ENCODE data around the gene KIAA1958. TPM values are rescaled to one million over a fixed set of nuclear protein-coding genes. Genes with fewer than 3 reads are reported as not detected.

The KIAA1958 gene
- total and polyA plus RNA-seq, 2 of the 8 experiments (the other 6 are each of a cell fraction or from before 2014, with no cell fraction given) = 11.4 to 43.8 TPM

GRCh38 chr9:112605963-112606699 lies 119.5 kb downstream of the KIAA1958 start:
- no peak overlapping the region for H3K23ac ChIP-seq (ENCODE audit: insufficient read length)
- no peak overlapping the region for H2BK120ac ChIP-seq (replicated peaks; ENCODE audit: low read depth, low read length)
- no peak overlapping the region for H3K4me2 ChIP-seq (ENCODE audit: insufficient read depth in 1 of 2, low read depth in 2 of 2, low read length in 2 of 2)
- H3K4ac ChIP-seq (replicated peaks; ENCODE audit: insufficient read length, low read depth, low read length) = no peak overlapping the region
- H2BK12ac ChIP-seq (ENCODE audit: low read depth, low read length) = no peak overlapping the region
- no peak overlapping the region for H3K56ac ChIP-seq (replicated peaks; ENCODE audit: insufficient read length, low read depth, low read length)
- H3K18ac ChIP-seq (ENCODE audit: extremely low read depth, low read length) = no peak overlapping the region
- no peaks in the 10 kb centered on the region for H3K23me2 ChIP-seq (ENCODE audit: low read depth, low read length)
- H3K4me3 ChIP-seq (ENCODE audit: extremely low read depth in 1 of 4, insufficient read depth in 2 of 4, low read depth in 3 of 4, low read length in 4 of 4) = no peak overlapping the region
- peaks cover 2% of the 10 kb centered on the region; the same call in 1 of the 2 replicates for H3K79me1 ChIP-seq (ENCODE audit: low read depth, low read length)
- H3K4me1 ChIP-seq (replicated peaks in 1 of 4; ENCODE audit: control insufficient read depth in 3 of 4, insufficient read depth in 4 of 4, low read length in 3 of 4) = no peaks in the 10 kb centered on the region
- H3K9me3 ChIP-seq (ENCODE audit: insufficient read depth in 2 of 2, low read depth in 1 of 2, low read length in 1 of 2) = no peaks in the 10 kb centered on the region
- CTCF ChIA-PET (ENCODE audit: partially characterized antibody) = no interaction called here
- H3K36me3 ChIP-seq (ENCODE audit: control insufficient read depth in 2 of 4, insufficient read depth in 4 of 4, low read length in 3 of 4) = no peaks in the 10 kb centered on the region; a peak in 1 of 8 replicates
- H4K8ac ChIP-seq (ENCODE audit: extremely low read depth, insufficient read depth, low read length) = no peak overlapping the region
- H2BK15ac ChIP-seq (ENCODE audit: low read length) = no peak overlapping the region
- H3K27ac ChIP-seq (ENCODE audit: low read depth, low read length) = no peak overlapping the region
- 92% methylated on average over 2 of the region's 2 CpGs; no CpG with 5 or more reads in 1 of the 2 experiments for WGBS, 2 experiments (ENCODE audit: extremely low coverage in 1 of 2, insufficient coverage in 1 of 2, insufficient read length in 1 of 2, insufficient replicate concordance in 2 of 2, low coverage in 1 of 2, low lambda C conversion rate in 2 of 2, missing lambda C conversion rate in 1 of 2)
- no peak overlapping the region for H3K14ac ChIP-seq (ENCODE audit: insufficient read length)
- H3K79me2 ChIP-seq (ENCODE audit: control insufficient read depth in 1 of 2, insufficient read depth in 2 of 2, low read length in 2 of 2) = peaks cover 0 to 27% of the 10 kb centered on the region in 2 experiments; a peak in 2 of 4 replicates
- H4K91ac ChIP-seq (replicated peaks; ENCODE audit: insufficient read length, low read length) = no peak overlapping the region
- H3K27me3 ChIP-seq (replicated peaks in 1 of 4; ENCODE audit: control insufficient read depth in 3 of 4, extremely low read depth in 1 of 4, insufficient read depth in 3 of 4, low read length in 3 of 4) = no peaks in the 10 kb centered on the region
- H4K5ac ChIP-seq (ENCODE audit: insufficient read length, low read depth, low read length) = no peak overlapping the region
- DNase-seq (ENCODE audit: low read depth in 1 of 2, low spot score in 2 of 2) (no peak), FAIRE-seq (no peak)
- POLR2A ChIA-PET (ENCODE audit: partially characterized antibody) = no interaction called here
- H4K20me1 ChIP-seq (replicated peaks in 1 of 2; ENCODE audit: control insufficient read depth in 1 of 2, insufficient read depth in 2 of 2, low read length in 2 of 2) = peaks cover 2 to 4% of the 10 kb centered on the region in 2 experiments
- no peak overlapping the region for H2BK20ac ChIP-seq (ENCODE audit: low read length)
- no peak overlapping the region for H2AK5ac ChIP-seq (ENCODE audit: low read depth, low read length)
- no peak overlapping the region for H2AFZ ChIP-seq (ENCODE audit: low read length)
- no peak overlapping the region for H2BK5ac ChIP-seq (ENCODE audit: low read depth, low read length)
- H3K9ac ChIP-seq (replicated peaks in 1 of 4; ENCODE audit: extremely low read depth in 1 of 4, low read depth in 3 of 4, low read length in 3 of 4) = no peak overlapping the region
- TF ChIP-seq ASH2L (IDR thresholded peaks at IDR 0.05; ENCODE audit: low read length) = no peak
- TF ChIP-seq SIX5 (IDR thresholded peaks at IDR 0.05; ENCODE audit: low read depth, low read length) = no peak
- no peak for TF ChIP-seq CREB1 (IDR thresholded peaks at IDR 0.05)

Measured in H1 (cell line).